Epithelial cell of esophagus (primary cell): Measurements from ENCODE around the gene KRTAP1-5.

Experiments used
- DNase-seq: peaks from one replicate; pipeline ENCODE4 v3.0.0; 2010; ENCODE audit warnings: low read depth
- H3K4me3 ChIP-seq: 2 replicates; pipeline ENCODE4 v1.5.1; 2011; ENCODE audit warnings: mild to moderate bottlenecking, low read length, control low read depth
- TF ChIP-seq, protein P1 (sequence below): IDR thresholded peaks from 2 replicates; pipeline ENCODE4 v1.5.1; 2011; ENCODE audit warnings: low read depth, mild to moderate bottlenecking, low read length, control low read depth, inconsistent platforms; ENCODE audit not compliant: insufficient read depth; ENCODE audit errors: missing control alignments

The KRTAP1-5 gene, protein sequence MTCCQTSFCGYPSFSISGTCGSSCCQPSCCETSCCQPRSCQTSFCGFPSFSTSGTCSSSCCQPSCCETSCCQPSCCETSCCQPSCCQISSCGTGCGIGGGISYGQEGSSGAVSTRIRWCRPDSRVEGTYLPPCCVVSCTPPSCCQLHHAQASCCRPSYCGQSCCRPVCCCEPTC

DNA sequence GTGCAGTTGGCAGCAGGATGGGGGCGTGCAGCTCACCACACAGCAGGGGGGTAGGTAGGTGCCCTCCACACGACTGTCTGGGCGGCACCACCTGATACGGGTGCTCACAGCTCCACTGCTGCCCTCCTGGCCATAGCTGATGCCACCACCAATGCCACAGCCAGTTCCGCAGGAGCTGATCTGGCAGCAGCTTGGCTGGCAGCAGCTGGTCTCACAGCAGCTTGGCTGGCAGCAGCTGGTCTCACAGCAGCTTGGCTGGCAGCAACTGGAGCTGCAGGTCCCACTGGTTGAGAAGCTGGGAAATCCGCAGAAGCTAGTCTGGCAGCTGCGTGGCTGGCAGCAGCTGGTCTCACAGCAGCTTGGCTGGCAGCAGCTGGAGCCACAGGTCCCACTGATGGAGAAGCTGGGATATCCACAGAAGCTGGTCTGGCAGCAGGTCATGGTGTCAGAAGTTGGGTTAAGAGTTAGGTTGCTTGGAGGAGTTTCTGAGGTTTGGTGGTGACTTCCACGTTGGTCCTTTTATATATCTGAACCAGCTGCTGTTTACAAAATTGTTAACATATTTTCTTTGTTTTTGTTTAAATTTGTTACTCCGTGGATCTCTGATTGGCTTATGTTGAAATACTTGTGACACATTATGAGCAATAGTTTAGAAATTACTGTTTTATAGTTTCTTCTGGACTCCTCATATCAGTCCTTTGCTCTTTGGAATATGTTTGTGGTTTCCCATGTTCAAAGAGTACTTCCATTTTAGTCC lies at the start of gene KRTAP1-5:
KRTAP1-5 (minus strand) TSS at position 494 of the 757 bp plus-strand sequence; CDS start at position 441, 53 bp downstream.
- H3K4me3 ChIP-seq = no peak within 1 kb of the TSS
- TF ChIP-seq, protein P1, sequence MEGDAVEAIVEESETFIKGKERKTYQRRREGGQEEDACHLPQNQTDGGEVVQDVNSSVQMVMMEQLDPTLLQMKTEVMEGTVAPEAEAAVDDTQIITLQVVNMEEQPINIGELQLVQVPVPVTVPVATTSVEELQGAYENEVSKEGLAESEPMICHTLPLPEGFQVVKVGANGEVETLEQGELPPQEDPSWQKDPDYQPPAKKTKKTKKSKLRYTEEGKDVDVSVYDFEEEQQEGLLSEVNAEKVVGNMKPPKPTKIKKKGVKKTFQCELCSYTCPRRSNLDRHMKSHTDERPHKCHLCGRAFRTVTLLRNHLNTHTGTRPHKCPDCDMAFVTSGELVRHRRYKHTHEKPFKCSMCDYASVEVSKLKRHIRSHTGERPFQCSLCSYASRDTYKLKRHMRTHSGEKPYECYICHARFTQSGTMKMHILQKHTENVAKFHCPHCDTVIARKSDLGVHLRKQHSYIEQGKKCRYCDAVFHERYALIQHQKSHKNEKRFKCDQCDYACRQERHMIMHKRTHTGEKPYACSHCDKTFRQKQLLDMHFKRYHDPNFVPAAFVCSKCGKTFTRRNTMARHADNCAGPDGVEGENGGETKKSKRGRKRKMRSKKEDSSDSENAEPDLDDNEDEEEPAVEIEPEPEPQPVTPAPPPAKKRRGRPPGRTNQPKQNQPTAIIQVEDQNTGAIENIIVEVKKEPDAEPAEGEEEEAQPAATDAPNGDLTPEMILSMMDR = no peak
- peak; percentile 34 for DNase-seq

DNA sequence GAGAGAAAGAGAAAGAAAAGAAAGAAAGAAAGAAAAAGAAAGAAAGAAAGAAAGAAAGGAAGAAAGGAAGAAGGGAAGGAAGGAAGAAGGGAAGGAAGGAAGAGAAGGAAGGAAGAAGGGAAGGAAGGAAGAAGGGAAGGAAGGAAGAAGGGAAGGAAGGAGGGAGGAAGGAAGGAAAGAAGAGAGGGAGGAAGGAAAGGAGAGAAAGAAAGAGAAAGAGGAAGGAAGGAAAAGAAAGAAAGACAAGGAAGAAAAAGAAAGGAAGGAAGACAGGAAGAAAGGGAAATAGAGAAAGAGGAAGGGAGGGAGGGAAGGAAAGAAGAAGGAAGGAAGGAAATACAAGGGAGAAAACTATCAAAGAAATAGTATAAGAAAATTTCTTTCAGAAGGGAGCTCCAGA lies 49.8 kb upstream of the KRTAP1-5 start:
- TF ChIP-seq, protein P1 = no peak
- no peak for DNase-seq
- no peak overlapping the region for H3K4me3 ChIP-seq

DNA sequence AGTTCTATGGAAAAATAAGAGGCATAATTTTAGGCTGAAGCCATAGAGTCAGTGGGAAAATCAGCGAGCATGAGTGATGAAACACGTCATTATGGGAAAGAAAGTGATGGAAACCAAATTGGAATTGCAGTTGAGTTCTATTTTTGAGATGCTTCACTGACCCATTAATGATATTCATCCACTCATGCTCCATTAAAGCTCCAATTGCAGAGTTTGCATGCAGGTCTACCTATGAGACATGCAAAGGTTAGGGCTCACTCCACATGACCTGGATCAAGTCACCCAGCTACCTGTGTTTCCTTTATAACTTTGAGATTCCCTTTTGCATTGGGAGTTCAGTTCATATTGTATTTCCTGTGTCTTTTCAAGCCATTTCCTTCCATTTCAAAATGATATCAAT lies 46.7 kb upstream of the KRTAP1-5 start:
- no peak for DNase-seq

DNA sequence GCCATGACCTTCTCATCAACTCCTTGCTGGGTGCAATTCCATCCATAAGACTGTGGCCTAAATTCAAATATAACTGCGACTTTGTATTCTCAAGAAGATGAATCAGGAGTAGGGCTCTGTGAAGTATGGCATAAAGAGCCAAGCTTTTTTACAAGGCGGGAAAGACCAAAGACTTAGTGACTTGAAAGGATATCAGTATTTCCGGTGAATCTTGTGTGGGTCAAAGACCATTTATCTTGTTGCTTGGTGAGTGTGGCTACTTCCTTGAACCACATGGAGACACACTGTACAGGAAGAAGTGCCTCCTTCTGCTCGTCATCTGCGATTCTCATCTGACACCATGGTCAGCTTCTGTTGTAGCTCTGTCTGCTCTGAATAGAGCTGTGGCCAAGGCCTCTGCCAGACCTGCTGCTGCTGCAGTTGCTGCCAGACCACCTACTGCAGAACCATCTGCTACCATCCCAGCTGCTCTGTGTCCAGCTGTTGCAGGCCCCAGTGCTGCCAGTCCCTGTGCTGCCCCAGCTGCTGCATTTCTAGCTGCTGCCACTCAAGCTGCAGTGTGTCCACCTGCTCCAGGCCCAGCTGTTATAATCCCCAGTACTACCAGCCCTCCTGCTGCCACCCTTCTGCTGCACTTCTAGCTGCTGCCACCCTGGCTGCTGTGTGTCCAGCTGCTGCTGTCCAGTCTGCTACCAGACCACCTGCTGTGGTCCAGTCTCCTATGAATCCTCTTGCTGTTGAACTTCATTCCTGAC lies 44.8 kb upstream of the KRTAP1-5 start:
- H3K4me3 ChIP-seq = no peak overlapping the region
- DNase-seq = no peak
- TF ChIP-seq, protein P1 = no peak

More for the DNA sequence above, 46.7 kb upstream of the KRTAP1-5 start:
- no peak overlapping the region for H3K4me3 ChIP-seq
- TF ChIP-seq, protein P1 = no peak

DNA sequence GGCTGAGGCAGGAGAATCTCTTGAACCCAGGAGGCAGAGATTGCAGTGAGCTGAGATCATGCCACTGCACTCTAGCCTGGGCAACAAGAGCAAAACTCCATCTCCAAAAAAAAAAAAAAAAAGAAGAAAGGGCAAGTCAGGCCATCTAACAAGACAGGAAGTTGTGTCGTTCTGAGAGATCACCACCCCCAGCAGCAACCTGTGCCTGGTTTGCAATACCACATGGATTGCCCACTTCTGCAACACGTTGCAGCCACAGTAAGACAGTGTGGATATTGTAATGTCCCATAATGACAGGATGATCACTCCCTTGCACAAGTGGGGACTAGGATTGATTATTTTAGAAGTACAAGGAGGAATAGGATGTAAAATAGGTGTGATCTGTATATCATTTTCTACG lies 42.0 kb upstream of the KRTAP1-5 start:
- TF ChIP-seq, protein P1 = no peak
- DNase-seq = no peak
- H3K4me3 ChIP-seq = no peak overlapping the region

DNA sequence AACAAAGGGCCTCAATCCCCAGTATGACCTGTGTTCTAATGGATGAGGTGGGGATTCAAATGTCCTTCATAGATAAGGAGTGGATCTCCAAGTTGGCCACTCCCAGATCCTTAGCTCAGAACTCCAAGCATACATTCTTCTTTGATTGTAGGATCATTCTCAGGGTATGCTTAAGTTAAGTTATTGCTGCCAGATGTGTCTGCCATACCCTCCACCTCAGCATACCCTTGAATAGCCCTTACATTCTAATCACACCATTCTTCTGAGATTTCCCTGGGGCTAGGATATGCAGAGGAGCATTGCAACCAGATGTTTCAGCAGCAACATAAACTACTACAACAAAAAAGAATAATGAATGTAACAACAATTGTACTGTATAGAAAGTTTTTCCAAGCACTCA lies 40.3 kb upstream of the KRTAP1-5 start:
- no peak for DNase-seq
- H3K4me3 ChIP-seq = no peak overlapping the region
- TF ChIP-seq, protein P1 = no peak
